NCI-H187 (cell line): ENCODE measurements around the gene DNAJC4.

Experiments
- DNase-seq, 2 experiments: peaks; one replicate each; lab custom pipeline; 2025; lab: John Stamatoyannopoulos, UW

The DNAJC4 gene

DNA sequence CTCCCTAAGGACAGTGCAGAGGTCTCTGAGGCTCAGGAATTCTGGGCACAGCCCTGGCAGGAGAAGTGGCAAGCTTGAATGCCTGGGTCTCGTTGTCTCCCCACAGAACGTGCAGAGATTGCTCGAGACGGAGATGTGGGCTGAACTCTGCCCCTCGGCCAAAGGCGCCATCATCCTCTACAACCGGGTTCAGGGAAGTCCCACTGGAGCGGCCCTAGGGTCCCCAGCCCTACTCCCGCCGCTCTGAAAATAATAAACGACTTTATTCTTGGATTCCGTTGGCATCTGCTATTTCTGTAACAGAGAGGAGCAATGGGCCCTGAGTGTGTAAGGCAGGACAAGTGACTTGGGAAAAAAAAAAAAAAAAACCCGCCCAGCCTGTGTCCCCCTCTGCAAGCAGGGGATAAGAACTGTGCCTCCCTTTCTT is 591 bp upstream of the DNAJC4 start:
- DNase-seq = no peak

DNA sequence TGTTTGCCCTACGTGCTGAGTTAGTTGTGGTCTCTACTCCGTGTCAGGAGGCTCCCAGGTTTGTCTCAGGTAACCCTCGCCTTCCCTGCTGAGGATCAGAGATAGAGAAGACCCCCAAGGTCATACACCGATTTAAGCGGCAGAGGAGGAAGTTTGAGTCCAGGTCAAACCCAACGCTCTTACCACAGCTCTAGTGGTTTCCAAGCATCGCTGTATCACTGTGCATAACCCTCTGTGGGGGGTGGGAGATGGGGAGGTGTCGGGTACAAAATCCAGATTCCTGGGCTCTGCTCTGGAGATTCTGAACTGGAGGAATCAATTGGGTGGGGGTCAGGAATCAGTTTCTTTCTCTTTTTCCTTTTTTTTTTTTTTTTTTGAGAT is 627 bp downstream of the DNAJC4 start:
- no peak for DNase-seq

DNA sequence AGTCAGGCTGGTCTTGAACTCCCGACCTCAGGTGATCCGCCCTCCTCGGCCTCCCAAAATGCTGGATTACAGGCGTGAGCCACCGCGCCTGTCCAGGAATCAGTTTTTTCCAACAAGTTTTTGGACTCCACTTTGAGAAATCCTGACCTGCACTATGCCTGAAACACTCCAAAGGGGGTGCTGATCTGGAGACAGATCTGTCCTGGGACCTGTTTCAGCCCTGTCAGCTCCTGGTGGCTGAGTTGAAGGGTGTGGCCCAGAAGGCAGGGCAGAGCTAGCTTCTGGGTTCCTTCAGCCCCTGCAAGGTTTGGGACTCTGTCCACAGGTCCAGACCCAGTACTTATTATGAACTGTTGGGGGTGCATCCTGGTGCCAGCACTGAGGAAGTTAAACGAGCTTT is 1.2 kb downstream of the DNAJC4 start:
- DNase-seq = no peak

DNA sequence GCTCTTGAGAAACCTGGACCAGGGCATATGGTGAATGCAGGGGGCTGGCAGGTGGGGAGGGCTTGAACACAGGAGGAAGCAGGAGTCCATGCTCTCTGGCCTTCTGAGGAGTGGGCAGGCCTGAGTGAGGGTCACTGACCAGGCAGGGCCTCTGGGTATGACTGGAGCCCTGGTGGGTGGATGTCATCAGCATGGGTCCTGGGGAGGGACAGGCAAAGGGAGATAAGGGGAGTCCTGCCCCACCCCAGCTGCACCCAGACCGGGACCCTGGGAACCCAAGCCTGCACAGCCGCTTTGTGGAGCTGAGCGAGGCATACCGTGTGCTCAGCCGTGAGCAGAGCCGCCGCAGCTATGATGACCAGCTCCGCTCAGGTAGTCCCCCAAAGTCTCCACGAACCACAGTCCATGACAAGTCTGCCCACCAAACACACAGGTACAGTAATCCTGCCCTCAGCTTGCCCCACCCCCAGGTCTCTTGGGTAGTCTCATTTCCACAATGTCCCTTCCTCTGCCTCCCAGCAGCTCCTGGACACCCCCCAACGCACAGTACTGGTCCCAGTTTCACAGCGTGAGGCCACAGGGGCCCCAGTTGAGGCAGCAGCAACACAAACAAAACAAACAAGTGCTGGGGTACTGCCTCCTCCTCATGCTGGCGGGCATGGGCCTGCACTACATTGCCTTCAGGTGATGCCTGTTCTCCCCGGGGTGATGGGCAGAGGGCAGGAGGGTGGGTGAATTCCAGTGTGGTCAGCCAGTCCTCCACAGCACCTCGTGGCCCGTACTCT is 2.0 kb downstream of the DNAJC4 start:
- DNase-seq = no peak

DNA sequence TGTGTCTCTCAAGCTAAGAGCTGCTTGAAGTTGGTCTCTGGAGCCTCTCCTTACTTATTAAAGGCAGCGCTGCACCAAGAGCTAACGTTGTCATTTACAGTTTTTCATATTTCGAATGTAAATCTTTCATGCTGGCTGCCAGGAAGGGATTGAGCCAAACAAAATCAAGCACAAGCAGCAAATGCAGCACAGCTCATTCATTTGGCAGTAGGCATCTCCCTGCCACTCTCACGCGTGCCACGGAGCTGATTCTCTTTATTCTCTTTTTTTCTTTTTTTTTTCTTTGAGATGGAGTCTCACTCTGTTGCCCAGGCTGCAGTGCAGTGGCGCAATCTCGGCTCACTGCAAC is 2.6 kb downstream of the DNAJC4 start:
- DNase-seq = no peak

DNA sequence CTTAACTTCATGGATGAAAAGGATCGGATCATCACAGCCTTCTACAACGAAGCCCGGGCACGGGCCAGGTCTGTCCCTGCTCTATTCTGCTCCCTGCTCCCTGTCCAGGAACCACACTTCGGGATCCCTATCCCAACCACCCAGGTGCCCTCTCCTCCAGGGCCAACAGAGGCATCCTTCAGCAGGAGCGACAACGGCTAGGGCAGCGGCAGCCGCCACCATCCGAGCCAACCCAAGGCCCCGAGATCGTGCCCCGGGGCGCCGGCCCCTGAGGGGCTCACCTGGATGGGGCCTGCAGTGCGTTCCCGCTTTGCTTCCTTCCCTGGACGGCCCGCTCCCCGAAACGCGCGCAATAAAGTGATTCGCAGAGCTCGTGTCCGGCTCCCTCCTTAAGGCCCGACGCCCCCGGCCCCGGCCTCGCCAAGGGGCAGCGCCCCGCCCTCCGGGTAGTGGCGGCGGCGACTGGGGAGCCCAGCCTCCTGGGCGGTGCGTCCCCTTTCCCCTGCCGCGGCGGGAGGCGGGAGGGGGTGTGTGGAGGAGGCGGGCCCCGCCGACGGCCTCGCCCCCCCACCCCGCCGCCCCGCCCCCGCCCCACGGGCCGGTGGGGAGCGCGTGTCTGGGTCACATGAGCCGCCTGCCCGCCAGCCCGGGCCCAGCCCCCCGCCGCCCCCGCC is 3.7 kb downstream of the DNAJC4 start, which contains the start of gene VEGFB:
TSS of gene VEGFB (plus strand) at position 672 of the 674 bp plus-strand sequence. CDS start 250 bp downstream, outside the sequence.
- DNase-seq = peak in 1 of 2 experiments; percentile 47

DNA sequence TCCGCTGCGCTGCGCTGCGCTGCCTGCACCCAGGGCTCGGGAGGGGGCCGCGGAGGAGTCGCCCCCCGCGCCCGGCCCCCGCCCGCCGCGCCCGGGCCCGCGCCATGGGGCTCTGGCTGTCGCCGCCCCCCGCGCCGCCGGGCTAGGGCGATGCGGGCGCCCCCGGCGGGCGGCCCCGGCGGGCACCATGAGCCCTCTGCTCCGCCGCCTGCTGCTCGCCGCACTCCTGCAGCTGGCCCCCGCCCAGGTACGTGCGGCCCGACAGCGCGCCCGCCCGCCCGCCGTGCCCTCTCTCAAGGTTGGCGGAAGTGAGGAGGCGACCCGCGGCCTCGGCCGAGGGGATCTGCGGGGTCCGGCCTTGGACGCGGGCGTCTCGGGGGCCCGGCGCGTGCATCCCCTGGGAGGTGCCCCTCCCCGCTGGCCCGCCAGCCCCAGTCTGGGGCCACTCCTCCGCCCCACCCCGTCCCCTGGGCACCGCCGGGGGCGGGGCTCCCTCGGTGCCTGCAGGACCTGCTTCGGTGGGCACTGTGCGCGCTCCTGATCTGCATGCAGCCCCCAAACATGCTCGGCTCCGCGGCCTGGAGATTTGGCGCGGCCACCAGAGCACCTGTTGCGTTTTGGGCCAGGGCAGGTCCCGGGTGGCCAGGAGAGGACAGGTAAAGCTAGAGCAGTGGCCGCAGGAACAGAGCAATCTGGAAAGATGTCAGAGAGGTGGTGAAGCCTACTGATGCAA is 4.5 kb downstream of the DNAJC4 start:
- no peak for DNase-seq

DNA sequence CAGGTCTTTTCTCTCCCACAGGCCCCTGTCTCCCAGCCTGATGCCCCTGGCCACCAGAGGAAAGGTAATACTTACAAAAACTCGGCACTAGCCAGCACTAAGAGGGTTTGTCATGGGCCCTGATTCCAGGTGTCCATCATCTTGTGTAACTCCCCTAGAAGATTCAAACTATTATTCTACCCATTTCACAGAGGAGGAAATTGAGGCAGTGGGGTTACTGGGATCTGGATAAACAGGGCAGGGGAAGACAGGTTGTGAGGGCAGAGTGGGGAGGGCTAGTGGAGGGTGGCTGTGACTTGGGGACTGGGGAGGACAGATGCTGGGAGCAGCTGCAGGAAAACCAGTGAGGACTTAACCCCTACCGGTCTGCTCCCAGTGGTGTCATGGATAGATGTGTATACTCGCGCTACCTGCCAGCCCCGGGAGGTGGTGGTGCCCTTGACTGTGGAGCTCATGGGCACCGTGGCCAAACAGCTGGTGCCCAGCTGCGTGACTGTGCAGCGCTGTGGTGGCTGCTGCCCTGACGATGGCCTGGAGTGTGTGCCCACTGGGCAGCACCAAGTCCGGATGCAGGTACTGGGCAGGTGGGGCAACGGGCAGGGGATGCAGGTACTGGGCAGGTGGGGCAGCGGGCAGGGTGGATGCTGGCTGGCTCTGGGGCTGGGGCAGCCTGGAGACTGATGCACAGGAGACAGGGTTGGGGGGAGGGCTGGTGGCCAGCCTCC is 5.3 kb downstream of the DNAJC4 start:
- DNase-seq = no peak

DNA sequence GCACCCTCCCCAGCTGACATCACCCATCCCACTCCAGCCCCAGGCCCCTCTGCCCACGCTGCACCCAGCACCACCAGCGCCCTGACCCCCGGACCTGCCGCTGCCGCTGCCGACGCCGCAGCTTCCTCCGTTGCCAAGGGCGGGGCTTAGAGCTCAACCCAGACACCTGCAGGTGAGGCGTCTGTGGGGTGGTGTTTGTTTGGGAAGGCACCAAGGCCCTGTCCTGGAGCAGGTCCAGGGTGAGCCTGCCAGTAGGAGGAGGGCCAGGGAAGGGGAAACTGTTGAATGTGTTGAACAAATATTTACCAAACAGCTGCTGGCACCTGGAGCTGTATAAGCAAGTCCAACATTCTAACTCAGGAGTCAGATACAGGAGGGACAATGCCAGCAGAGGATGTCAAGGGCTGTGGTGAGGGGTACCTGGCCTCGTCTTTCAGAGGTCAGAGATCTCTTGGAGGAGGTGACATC is 7.2 kb downstream of the DNAJC4 start:
- no peak for DNase-seq

DNA sequence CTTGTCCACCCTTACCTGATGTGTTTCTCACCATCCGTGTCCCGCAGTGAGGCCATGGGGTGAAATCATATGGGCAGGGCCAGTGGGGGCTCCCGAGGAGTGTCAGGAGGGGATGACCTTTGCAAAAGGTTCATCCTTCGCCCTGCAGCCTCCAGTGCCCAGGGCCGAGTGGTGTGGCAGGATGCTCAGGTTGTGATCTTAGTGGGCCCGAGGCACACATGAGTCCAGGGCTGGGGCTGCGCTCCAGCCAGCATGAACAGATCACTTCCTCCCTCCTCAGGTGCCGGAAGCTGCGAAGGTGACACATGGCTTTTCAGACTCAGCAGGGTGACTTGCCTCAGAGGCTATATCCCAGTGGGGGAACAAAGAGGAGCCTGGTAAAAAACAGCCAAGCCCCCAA is 7.7 kb downstream of the DNAJC4 start:
- no peak for DNase-seq

DNA sequence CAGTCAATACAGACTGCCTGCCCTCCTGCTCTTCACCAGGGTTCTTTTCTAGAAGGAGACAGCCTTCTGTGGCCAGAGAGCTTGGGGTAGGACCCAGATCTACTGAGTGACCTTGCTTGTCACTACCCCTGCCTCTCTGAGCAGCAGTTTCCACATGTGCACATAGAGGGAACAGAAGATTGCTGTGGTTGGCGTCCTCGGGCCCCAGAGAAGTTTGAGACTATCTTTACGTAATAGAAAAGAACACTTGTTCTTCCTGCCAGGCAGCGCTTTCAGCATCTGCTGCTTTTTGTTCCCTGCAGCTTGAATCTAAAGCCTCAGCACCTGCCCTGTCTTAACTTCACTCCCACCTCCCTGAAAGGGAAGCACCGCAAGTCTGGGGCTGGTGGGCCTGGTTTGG is 8.7 kb downstream of the DNAJC4 start:
- no peak for DNase-seq

DNA sequence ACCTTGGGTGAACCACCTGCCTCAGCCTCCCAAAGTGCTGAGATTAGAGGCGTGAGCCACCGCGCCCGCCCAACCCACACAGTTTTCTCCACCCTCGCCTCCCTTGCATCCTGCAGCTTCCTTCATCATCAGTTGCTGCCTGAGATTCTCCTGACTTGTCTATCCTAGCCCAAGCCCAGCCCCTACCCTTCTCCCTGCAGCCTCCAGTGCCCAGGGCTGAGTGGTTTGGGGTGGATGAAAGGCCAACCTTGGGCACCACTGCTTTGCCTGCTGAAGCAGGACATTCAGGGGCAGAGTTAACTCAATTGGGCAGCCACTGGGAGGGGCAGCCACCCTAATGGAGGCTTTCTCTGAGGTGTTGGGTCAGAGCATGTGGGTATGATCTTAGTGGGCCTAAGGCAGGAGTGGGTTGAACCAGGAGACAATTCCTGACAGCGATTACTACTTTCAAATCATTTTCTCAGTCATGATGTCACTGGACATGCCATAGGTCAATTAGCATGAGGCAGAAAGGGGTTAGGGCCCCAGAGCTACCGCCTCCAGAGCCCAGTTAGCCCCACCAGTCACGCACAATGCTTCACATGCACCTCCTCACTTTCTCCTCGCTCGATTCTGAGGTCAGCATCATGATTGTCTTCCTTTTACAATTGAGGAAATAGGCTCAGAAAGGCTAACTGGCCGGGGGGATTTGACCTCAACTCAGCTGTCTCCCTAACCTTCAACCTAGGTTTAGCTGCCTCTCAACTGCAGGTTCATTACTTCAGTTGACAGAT is 9.5 kb downstream of the DNAJC4 start:
- no peak for DNase-seq

DNA sequence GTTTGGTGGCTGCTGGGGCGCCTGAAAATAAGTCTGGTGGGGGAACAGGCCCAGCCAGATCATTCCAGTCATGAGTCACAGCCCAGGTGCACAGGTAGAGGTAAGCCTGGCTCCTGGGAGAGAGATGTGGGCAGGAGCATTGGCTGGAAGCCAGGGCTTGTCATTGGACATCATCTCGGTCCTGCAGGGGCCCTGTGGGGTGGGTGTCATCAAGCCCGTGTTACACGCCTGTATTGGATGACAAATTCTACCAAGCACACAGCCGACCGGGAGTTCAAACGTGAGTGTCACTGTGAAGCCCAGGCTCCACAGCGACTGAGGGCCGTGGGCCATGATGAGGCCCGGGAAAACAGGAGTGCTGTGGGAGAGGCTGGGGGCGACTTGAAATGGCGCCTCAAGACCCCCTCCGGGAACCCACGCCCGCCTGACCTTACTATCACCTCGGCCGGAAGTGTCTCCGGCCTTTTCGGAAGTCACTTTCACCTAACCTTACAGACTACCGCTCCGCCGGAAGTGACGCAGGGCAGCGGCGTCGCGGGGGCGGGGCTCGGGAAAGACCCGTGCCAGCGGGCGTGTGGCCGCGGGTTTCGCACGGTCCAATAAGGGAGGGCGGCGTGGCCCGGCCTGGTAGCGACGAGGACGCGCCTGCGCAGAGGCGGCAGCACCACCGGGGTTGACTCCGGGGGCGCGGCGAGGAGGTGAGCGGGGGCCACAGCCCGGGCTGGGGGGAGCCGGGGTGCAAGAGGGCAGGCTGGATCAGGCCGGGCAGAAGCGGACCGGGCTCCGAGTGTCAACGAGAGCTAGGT is 10.3 kb downstream of the DNAJC4 start, which contains the start of gene FKBP2:
TSS of gene FKBP2 (plus strand) at position 661 of the 806 bp plus-strand sequence. CDS start 1,293 bp downstream, outside the sequence.
- DNase-seq = peak; percentile 88

DNA sequence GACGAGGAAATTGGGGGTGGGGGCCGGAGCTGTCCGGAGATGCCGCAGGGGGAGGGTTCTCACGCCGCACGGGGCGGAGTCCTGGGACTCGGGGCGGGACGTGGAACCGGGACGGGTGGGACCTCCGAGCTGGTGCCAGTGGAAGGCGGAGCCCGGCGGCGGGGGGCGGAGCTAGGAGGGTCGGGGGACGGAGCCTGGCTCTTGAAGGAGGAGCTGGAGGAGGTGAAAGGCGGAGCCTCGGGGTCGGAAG is 10.8 kb downstream of the DNAJC4 start:
- peak; percentile 96 for DNase-seq

DNA sequence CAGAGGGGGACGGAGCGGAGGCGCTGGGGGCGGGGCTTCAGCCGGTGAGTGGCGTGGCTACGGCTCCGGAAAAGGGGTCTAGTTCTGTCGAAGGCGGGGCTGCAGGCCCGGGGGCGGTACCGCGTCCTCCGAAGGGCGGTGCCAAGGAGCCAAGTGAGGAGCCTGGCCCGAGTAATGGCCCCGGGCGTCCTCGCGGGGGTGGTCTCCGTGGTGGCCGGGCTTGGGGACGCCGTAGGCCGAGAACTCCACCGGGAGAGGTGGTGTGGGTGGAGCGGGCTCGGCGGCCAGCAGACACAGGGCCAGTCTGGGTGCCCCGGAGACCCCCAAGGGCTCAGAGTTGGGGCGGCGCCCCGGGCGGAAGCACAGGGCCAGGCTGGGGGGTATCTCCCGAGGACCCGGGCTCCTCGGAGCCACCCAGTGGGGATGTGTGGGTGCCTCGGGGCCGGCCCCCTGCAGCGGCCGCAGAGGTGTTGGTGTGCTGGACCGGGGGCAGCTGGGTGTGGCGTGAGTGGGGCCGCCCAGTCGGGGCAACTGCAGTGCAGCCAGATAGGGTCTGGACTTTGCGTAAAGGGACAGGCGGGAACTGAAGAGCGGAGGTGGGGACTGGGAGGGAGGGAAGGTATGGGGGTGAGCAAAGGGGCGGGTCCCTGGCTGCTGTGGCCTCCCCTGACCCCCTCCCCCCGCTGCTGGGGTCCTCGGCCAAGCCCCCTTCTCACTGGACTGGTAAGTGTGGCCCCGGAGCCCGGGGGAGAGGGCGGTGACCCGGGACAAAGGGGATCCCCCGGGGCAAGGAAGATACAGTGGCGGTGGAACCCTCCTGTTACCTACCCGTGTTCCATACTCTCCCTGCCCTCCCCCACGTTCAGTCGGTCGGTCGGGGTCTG is 11.4 kb downstream of the DNAJC4 start:
- no peak for DNase-seq

DNA sequence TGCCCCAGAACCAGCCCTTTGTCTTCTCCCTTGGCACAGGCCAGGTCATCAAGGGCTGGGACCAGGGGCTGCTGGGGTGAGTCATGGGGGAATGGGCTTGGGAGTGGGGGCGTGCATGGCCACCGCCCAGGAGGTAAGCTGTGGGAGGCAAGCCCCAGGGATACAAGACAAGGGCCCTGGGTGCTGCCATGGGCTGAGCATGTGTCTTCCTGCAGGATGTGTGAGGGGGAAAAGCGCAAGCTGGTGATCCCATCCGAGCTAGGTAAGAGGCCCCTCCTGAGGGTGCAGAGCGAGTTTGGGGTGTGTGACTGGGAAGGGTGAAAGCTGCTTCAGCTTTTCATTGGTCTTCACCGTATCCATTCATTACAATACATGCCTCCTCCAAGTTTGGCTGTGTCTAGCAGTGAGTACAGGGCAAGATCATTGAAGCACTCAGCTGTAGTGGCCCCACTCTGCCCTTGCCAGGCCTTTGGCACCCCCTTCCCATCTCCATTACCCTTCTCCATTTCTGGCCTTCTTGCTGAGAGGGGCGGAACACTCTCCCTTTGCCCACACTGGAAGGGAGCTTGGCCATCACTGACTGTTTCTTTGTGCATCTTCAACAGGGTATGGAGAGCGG is 13.0 kb downstream of the DNAJC4 start:
- DNase-seq = no peak

DNA sequence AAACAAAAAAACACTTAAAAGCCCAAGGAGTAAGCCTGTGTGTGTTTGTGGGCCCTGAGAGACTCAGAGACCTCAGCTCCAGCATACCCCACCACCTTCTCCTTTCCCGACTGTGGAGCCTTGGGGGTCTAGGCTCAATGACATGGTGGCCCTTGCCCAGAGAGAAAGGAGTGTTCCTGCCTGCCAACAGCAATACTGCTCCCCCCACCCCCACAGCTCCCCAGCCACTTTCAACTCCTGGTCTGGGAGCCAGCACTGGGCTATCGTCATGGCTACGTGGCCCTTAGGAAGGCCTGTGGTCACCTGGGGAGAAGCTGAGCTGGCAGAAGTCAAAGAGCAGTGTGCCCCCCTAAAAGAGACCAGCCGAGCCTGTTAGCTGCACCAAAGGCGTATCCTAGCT is 13.8 kb downstream of the DNAJC4 start:
- no peak for DNase-seq

DNA sequence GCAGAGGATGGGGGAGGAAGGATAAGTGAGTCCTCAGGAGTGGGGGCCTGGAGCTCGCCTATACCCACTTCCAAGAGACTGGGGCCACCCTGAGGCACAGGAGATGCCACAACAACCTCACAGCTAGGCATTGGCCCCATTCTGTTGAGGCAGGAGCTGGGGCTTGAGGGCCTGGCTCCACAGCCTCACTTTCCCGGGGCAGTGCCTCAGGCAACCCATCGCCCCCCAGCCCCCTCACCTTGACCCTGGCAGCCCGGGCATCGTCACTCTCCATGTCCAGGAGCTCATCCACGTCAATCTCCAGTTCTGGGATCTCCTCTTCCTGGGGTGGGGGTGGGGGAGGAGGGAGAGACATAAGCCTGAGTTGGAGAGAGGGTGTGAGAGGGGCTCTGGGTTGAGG is 14.6 kb downstream of the DNAJC4 start:
- no peak for DNase-seq

DNA sequence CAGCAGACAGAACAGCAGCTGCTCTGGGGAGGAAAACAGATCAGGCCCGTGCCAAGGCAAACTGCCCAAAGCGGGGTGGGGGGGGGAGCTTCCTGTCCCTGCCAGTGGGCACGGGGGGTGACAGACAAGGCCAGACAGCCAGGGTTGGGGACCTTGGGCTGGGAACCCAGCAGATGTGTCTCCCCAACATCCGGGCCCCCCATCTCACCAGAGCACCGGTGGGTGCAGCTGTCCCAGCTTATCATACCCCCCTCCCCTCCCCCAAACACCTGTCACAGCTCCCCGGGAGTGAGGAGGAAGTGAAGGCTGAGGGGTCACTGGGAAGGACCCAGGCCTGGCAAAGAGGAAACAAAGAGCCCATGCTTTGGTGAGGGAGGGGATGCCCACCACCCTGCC is 15.1 kb downstream of the DNAJC4 start:
- no peak for DNase-seq
